SH-SY5Y (cell line): ENCODE measurements around the gene TUBG2.

Experiments used
- GATA2 ChIP-seq: IDR thresholded peaks from 2 replicates; pipeline ENCODE4 v1.6.1; 2011; ENCODE audit warnings: mild to moderate bottlenecking, low read depth, low read length
- GATA3 ChIP-seq: IDR thresholded peaks from 2 replicates; pipeline ENCODE4 v1.6.1; 2011; ENCODE audit warnings: low read depth, mild to moderate bottlenecking, low read length, moderate library complexity

- TF ChIP-seq GATA3, result no peak
- TF ChIP-seq GATA2, result no peak
These were observed 7.7 kb upstream of the TUBG2 start for GRCh38 chr17:42651392-42651791.
